PC-3 (cell line): ENCODE measurements around the gene SHROOM3.

ENCODE experiments used
- CTCF ChIP-seq: fragments of 300-600 bp; sonication (generic); conservative IDR thresholded peaks from 2 replicates; pipeline ENCODE4 v1.5.1; 2017; ENCODE audit warnings: antibody characterized with exemption, low read depth, mild to moderate bottlenecking, low read length
- EZH2 ChIP-seq: fragments of 300-600 bp; sonication (generic); IDR thresholded peaks from one replicate; pipeline ENCODE4 v1.6.1; 2017; ENCODE audit warnings: antibody characterized with exemption, mild to moderate bottlenecking, low read length; ENCODE audit not compliant: unreplicated experiment
- EZH2phosphoT487 ChIP-seq: fragments of 300-600 bp; sonication (generic); IDR thresholded peaks from 2 replicates; pipeline ENCODE4 v1.6.1; 2018; ENCODE audit warnings: mild to moderate bottlenecking, antibody characterized with exemption, low read length, borderline replicate concordance

GRCh38 chr4:76614589-76614988 lies 179.6 kb downstream of the SHROOM3 start:
- no peak for TF ChIP-seq CTCF
- no peak for TF ChIP-seq EZH2
- no peak for TF ChIP-seq EZH2phosphoT487
